Fibroblast of skin of abdomen (primary cell): ENCODE results near the gene PTGER2.

ENCODE experiments used
- DNase-seq: peaks from one replicate; pipeline ENCODE4 v3.0.0-alpha.2; 2013

PTGER2 gene

GRCh38 chr14:52307376-52307775 is 6.7 kb upstream of the PTGER2 start:
- no peak for DNase-seq

DNA sequence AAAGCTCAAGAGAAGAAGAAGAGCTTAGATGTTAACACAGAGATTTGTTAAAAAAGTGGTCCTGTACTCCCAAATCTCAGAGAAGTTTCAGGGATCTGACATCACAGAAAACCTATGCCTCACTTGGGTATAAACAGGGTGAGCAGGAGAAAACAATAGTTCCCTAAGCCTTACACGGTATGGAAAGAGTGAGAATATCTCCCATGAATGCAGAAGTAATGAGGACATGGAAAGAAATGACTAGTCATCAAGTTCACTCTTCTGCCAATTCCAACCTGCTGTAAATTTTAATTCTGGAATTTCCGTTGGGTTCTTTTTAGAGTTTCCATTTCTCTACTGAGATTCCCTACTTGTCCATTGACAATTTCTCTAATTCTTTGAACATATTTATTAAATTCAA is 6.2 kb upstream of the PTGER2 start:
- no peak for DNase-seq

DNA sequence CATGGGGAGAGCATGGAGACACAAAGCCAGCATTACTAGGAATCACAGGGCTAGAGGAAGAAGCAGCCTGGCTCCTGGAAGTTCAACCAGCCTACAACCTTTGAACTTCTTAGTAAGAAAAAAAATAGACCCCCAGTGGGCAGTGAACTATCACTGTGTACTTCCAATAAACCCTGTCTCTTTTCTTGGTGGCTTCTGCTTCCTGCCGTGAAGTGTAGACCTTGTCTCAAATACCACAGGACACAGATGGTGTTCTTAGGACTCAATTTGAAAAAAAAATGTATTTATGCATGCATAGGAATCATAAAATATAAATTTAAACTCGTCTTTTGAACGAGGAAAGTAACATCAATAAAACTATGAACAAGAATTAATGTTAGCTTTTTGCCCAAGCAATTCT is 3.6 kb upstream of the PTGER2 start:
- DNase-seq, result no peak

DNA sequence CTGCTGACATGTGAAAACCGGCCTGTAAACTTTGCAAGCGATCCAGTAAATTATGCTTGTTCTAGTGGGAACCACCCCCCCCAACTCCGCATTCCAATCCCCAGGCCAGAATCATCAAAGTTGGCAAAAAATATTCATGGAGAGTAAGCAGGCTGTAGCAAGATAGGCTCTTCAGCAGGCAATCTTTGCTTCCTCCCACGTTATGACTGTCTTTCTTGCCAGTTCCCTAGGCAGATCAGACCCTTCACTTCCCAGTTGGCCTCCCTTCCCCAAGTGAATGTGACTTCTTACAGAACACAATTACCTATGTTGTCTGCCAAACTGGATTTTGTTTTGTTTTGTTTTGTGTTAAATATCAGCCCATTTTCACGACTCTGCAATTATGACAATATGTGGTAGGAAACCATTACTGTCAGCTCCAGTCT is 1.2 kb upstream of the PTGER2 start:
- DNase-seq, result peak; percentile 41

DNA sequence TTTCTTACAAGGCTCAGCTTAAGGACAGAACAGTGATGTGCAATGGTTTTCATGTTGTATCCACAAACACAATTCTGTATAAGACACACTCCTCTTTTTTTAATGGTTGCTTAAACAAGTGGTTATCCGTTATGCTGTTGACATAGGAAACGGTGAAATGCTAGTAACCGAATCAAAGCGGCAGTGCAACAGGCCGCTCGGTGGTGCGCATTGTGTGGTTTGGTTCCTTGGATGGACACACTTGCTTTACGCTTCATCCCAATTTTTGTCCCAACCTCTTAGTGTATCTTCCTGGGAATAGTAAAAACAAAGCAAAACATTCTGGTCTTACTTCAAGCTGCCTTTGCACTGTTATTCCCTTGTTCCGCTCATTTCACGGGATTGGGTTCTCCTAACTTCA is 650 bp upstream of the PTGER2 start:
- no peak for DNase-seq

- peak; percentile 10 for DNase-seq
Observed at GRCh38 chr14:52314595-52315354, 663 bp downstream of the PTGER2 start.

- no peak for DNase-seq
Observed at GRCh38 chr14:52315355-52315718, 1.2 kb downstream of the PTGER2 start.

GRCh38 chr14:52318062-52318461 is 4.0 kb downstream of the PTGER2 start:
- DNase-seq, result no peak

DNA sequence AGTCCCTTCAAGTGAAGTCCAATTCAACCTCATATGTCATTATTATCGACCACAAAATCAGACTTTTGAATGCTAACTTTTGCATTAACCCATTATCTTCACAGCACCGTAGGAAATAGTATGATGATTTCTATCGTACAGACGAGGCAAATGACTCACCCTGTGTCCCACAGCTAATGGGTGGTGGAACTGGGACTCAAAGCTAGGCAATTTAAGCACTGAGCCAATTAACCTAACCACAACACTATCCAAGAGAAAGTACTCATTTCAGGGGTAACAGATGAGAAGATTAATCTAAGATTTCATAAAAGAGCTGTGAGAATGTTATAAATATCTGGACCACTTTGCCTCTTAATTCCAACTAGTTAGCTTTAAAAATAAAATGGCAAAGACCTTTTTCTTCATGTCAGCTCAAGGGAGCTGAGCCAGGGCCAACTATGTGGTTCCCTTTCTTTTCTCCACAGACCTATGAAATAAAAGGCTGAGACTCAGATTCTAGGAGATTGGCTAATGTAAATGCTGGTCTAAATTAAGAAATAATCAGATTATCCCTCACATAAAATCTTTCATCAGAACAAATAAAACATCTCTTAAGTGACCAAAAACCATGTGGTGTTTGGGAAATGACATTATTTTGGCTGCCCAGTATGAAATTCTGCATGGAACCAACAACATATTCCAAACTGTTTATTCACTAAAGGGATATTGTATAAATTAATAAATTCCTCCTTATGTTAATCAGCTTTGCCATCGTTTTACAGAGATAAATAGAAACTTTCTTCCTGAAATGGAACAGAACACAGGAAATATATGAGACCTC is 4.9 kb downstream of the PTGER2 start:
- no peak for DNase-seq

- no peak for DNase-seq
Observed at GRCh38 chr14:52319919-52320318, 5.8 kb downstream of the PTGER2 start.

GRCh38 chr14:52325126-52325525 is 11.0 kb downstream of the PTGER2 start:
- DNase-seq, result peak; percentile 61

DNA sequence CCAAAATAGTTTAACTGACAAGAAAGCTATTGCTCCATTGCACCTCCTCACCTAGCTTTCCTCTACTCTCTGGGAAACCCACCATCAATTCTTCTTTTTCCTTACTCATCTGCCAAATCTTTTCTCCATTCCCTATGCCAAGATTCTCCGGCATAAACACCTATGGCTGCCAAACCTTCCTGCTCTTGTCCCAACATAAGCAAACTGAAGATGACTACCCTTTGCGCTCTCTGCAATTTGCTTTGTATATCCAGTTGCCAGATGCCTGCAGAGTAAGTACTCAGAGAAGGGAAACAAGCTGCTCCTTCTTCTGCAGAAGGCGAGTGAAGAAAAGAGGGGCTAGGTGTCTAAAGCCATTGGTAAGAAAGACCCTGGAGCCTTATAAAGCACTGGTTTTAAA is 11.5 kb downstream of the PTGER2 start:
- no peak for DNase-seq

DNA sequence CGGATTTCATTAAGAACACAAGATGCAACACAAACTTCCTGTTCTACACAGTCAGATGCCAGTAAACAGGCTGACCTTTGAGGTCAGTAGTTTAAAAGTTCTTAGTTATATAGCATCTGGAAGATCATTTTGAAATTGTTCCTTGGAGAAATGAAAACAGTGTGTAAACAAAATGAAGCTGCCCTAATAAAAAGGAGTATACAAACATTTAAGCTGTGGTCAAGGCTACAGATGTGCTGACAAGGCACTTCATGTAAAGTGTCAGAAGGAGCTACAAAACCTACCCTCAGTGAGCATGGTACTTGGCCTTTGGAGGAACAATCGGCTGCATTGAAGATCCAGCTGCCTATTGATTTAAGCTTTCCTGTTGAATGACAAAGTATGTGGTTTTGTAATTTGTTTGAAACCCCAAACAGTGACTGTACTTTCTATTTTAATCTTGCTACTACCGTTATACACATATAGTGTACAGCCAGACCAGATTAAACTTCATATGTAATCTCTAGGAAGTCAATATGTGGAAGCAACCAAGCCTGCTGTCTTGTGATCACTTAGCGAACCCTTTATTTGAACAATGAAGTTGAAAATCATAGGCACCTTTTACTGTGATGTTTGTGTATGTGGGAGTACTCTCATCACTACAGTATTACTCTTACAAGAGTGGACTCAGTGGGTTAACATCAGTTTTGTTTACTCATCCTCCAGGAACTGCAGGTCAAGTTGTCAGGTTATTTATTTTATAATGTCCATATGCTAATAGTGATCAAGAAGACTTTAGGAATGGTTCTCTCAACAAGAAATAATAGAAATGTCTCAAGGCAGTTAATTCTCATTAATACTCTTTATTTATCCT is 13.5 kb downstream of the PTGER2 start:
- DNase-seq, result peak; percentile 60

GRCh38 chr14:52328276-52328675 is 14.2 kb downstream of the PTGER2 start:
- peak; percentile 74 for DNase-seq

DNA sequence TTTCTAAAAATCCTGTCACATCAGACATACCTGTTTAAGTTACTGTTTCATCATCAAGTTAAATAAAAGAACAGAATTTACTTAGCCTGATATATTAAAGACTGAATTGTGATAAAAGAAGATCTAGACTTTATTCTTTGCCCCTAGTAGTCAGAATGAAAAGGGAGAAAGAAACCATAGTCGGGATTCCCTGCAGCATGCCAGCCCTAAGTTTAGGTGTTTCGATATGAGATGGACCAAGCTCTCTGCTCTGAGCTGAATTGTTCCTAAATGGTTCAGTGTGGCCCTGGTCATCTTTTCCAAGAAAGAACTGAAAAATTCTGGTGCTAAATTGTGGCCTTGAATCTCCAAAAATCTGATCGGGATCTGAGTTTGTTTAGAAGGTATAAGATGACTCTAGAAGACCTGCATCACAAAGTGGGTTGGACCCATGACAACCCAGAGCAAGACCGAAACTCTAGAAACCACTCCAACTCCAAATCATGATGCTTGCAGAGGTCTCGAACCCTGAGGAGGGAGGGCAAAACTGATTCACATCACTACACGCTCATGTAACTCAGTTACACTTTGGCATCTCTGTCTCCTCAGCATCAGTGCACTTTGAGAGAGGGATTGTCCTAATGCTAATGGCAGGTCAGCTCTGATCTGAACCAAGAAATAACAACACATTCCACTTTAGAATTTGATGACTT is 15.7 kb downstream of the PTGER2 start:
- no peak for DNase-seq

GRCh38 chr14:52332269-52332668 is 18.2 kb downstream of the PTGER2 start:
- DNase-seq, result no peak

DNA sequence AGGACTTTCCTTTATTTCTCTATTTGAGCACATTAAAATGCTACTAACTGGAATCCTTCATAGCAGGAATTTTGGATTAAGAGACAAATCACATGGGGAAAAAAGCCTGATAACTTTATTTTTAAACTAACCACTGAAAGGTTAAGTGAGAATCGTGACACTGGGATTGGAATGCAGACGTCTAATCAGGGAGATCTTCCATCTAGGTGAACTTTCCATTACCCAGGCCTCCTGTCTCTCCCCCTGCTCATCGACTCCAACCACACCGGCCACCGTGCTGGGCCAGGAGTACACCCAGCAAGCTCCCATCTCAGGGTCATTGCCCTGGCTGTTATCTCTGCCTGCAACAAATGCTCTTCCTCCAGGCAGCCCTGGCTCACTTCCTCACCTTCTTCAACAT is 19.0 kb downstream of the PTGER2 start:
- no peak for DNase-seq

DNA sequence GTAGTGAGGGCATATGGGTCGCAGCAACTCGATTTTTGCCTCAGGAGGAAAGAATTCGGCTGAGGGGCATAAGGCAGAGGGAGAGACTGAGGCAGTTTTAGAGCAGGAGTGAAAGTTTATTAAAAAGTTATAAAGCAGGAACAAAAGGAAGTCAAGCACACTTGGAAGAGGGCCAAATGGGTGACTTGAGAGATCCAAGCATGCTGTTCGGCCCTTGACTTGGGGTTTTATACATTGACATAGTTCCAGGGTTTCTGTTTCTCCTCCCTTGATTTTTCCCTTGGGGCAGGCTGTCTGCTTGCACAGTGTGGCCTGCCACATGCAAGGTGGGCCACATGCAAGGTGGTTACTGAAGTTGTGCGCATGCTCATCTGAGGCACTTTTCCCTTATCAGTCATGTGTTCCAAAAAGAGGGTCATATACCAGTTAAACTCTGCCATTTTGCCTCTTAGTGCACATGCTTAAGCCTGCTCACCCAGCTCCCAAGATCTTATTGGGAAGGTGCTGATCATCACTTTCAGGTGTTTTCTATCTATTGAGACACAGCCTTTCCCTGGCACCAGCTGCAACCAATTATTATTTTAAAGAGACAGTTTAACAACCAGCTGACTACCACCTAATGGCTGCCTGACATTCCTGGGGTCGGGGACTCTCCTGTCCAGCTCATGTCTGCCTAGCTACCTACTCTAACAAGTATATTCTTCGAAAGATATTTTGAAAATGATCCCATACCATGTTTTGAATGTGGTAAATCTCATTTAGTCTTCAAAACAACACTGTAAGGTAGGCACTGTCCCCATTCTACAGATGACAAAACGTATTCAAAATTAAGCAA is 19.9 kb downstream of the PTGER2 start:
- DNase-seq, result no peak

DNA sequence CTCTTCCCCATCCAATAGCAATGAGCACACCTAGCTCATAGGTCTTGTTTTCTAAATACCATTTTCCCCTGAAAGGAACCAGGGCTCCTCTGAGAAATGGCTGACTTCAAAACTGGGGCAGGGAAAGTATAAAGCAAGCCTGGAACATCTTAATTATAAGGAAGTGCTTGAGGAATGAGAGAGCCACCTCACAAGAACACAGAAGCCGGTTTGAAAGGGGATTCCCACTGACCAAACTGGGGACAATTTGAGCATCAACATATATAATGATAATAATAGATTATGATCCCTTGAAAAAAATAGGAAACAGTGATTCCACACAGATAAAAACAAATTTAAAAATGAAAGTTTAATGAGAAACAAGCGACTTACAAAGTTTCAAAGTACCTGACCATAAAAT is 22.1 kb downstream of the PTGER2 start:
- no peak for DNase-seq

DNA sequence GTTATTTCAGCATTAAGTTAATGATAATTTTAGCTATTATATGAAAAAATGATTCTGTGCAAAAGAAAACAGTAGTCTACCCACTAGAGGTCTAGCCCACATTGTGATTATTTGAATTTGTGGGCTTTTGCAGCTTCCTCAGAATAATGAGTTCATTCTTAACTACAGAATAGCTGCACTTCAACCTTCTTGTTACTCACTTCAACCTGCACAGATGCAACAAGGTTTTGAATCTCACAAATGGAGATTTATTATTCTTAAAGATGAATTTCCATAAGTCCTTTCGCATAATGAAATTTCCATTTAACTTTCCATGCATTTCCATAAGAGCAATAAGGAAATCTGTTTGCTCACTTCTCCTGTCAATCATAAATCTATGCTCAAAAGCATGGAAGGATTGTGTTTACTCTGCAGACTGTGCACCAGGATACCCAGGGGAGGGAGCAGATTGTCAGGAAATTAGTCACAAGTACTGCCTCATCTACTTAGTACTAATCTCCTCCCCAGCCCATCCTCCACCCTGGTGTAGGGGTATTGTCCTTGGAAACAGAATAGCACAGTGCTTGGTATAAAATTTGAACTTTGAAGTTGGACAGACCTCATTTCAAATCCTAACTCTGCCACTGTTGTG is 24.1 kb downstream of the PTGER2 start:
- DNase-seq, result peak; percentile 71

- no peak for DNase-seq
Observed at GRCh38 chr14:52339262-52339661, 25.1 kb downstream of the PTGER2 start.
